Naive thymus-derived CD4-positive, alpha-beta T cell (primary cell): ENCODE results near the gene CXCR5. TPM values are rescaled to one million over a fixed set of nuclear protein-coding genes. Genes with fewer than 3 reads are reported as not detected.
A peak's percentile ranks its signal among the peaks of the same experiment; 100 is the strongest.

ENCODE experiments used
- ATAC-seq: fragments of 150-1000 bp; cut with Tn5 transposase; 2 replicates; pipeline ENCODE4 v1.10.0; 2021; ENCODE audit warnings: mild to moderate bottlenecking, moderate library complexity
- CTCF ChIA-PET: fragments of 350-600 bp; sonication (Branson Sonifier 250); formaldehyde crosslinking; loops from one replicate; lab custom pipeline; 2021; ENCODE audit warnings: antibody characterized with exemption; lab: Charles Lee
- POLR2A ChIA-PET: fragments of 350-600 bp; sonication (Branson Sonifier 250); formaldehyde crosslinking; loops from one replicate; lab custom pipeline; 2021; ENCODE audit warnings: antibody characterized with exemption, inconsistent platforms; lab: Charles Lee
- DNase-seq, 9 donors: peaks; one replicate each; pipeline versions ENCODE4 v3.0.0 to v3.0.0-alpha.2; 2020 to 2022; ENCODE audit warnings: mixed read lengths in 1 of 9
- H3K27ac ChIP-seq: one replicate; pipeline ENCODE4 v1.7.0; 2013; ENCODE audit warnings: mild to moderate bottlenecking, low read depth, low read length, moderate library complexity
- H3K27me3 ChIP-seq, 2 donors: one replicate each; pipeline ENCODE4 v1.7.0; 2013; ENCODE audit warnings: low read length in 2 of 2, mild to moderate bottlenecking in 2 of 2, moderate library complexity in 2 of 2; ENCODE audit not compliant: control insufficient read depth in 2 of 2, insufficient read depth in 2 of 2
- H3K36me3 ChIP-seq, 3 experiments: 1 replicate in 2 of 3; 2 replicates in 1 of 3; pipeline ENCODE4 v1.7.0; 2013; ENCODE audit warnings: low read length in 3 of 3, mild to moderate bottlenecking in 3 of 3, moderate library complexity in 1 of 3; ENCODE audit not compliant: insufficient read depth in 3 of 3, control insufficient read depth in 2 of 3
- H3K4me1 ChIP-seq, 2 donors: one replicate each; pipeline ENCODE4 v1.7.0; 2013; ENCODE audit warnings: low read length in 2 of 2, mild to moderate bottlenecking in 2 of 2, moderate library complexity in 1 of 2; ENCODE audit not compliant: control insufficient read depth in 2 of 2, insufficient read depth in 2 of 2
- H3K4me3 ChIP-seq: 2 replicates; pipeline ENCODE4 v1.7.0; 2013; ENCODE audit warnings: mild to moderate bottlenecking, low read length
- H3K9me3 ChIP-seq, 3 experiments: 1 replicate in 2 of 3; 2 replicates in 1 of 3; pipeline ENCODE4 v1.7.0; 2013; ENCODE audit warnings: low read length in 3 of 3; ENCODE audit not compliant: control insufficient read depth in 2 of 3
- H3K27ac Mint-ChIP-seq, 9 donors: one replicate each; pipeline ENCODE4 v1.8.0; 2020 to 2022; ENCODE audit warnings: mixed read lengths in 9 of 9, mild to moderate bottlenecking in 8 of 9, moderate library complexity in 5 of 9, inconsistent platforms in 2 of 9
- H3K27me3 Mint-ChIP-seq, 5 donors: one replicate each; pipeline ENCODE4 v1.8.0; 2021 to 2022; ENCODE audit warnings: mixed read lengths in 5 of 5, mild to moderate bottlenecking in 1 of 5
- H3K36me3 Mint-ChIP-seq, 5 donors: one replicate each; pipeline ENCODE4 v1.8.0; 2020 to 2022; ENCODE audit warnings: mixed read lengths in 5 of 5, mild to moderate bottlenecking in 3 of 5, inconsistent platforms in 1 of 5
- H3K4me1 Mint-ChIP-seq, 7 donors: one replicate each; pipeline ENCODE4 v1.8.0; 2020 to 2022; ENCODE audit warnings: mixed read lengths in 7 of 7, mild to moderate bottlenecking in 3 of 7, inconsistent platforms in 1 of 7
- H3K4me3 Mint-ChIP-seq, 10 donors: one replicate each; pipeline ENCODE4 v1.8.0; 2020 to 2022; ENCODE audit warnings: mild to moderate bottlenecking in 10 of 10, mixed read lengths in 10 of 10, moderate library complexity in 6 of 10, inconsistent platforms in 2 of 10
- H3K9me3 Mint-ChIP-seq, 11 donors: one replicate each; pipeline ENCODE4 v1.8.0; 2020 to 2022; ENCODE audit warnings: mixed read lengths in 11 of 11, mild to moderate bottlenecking in 4 of 11, inconsistent platforms in 1 of 11, moderate library complexity in 1 of 11
- intact Hi-C, 2 donors: fragments of 100-400 bp; cut with micrococcal nuclease; formaldehyde crosslinking; loops; one replicate each; pipeline ENCODE4 v1.15.1; 2023
- polyA plus RNA-seq, 2 donors: library from polyadenylated mRNA; unstranded; fragments of 300-500 nt; fragmentation: Illumina TruSeq; gene quantifications; one replicate each; pipeline ENCODE4 v1.2.3, GENCODE V29; 2021
- total RNA-seq, 6 experiments: library from RNA in 5 of 6; stranded (reverse) in 5 of 6; gene quantifications; 1 replicate in 5 of 6; 2 replicates in 1 of 6; pipeline ENCODE4 v1.2.3 and lab custom pipeline; 2021 to 2026

The CXCR5 gene
- total and polyA plus RNA-seq, 7 experiments from 2014 or later, result 0.41 to 2.9 (median 2.1) TPM

GRCh38 chr11:118907051-118908042 lies 23.7 kb downstream of the CXCR5 start:
- Mint-ChIP-seq H3K4me3 (peak overlapping the region in 9 of 10 donors; percentile 15 to 99 (median 56)), H3K27ac (peak overlapping the region; percentile 80 to 96 (median 93)), H3K4me1 (peaks cover 30 to 53% (median 46%) of the 10 kb centered on the region in 7 donors), H3K36me3 (peaks cover 0 to 17% (median 15%) of the 10 kb centered on the region in 5 donors), H3K27me3 (no peaks in the 10 kb centered on the region), H3K9me3 (peaks cover 0 to 3% (median 0%) of the 10 kb centered on the region in 11 donors)
- ATAC-seq (peak; percentile 83), DNase-seq (peak; percentile 73 to 91 (median 82))
- ChIA-PET POLR2A (interaction anchor here (0.8 to 10.8 kb wide), 7 partner anchors 9 to 118 kb away, joined by 3 to 201 read pairs (median 11); partner anchors contain the start of gene DDX6), CTCF (interaction anchor here (0.5 to 2.8 kb wide), 8 partner anchors 12 to 218 kb away, joined by 3 to 11 read pairs (median 5); partner anchors contain the start of genes DDX6 and UPK2)
- Histone ChIP-seq H3K4me3 (no peak overlapping the region), H3K9me3 (no peaks in the 10 kb centered on the region), H3K27me3 (no peaks in the 10 kb centered on the region), H3K4me1 (peaks cover 28 to 50% of the 10 kb centered on the region in 2 donors), H3K27ac (peak overlapping the region; percentile 96), H3K36me3 (peaks cover 15 to 57% (median 37%) of the 10 kb centered on the region in 3 experiments)
- intact Hi-C loops, result loop anchor here (1.0 to 2.0 kb wide), 6 partner anchors 11 to 289 kb away; partner anchors contain the start of genes UPK2 (in 2 of the 2) and DDX6 (in 1 of the 2)

GRCh38 chr11:118908264-118908663 lies 24.6 kb downstream of the CXCR5 start:
- H3K27me3 ChIP-seq, result no peaks in the 10 kb centered on the region
- POLR2A ChIA-PET, result interaction anchor here (0.8 to 10.8 kb wide), 6 partner anchors 13 to 119 kb away, joined by 3 to 201 read pairs (median 6); partner anchors contain the start of gene DDX6
- DNase-seq (peak in 1 of 9 donors; percentile 18), ATAC-seq (no peak)
- no peaks in the 10 kb centered on the region for H3K9me3 ChIP-seq
- no peak overlapping the region for H3K4me3 ChIP-seq
- H3K4me1 ChIP-seq, result peaks cover 37 to 59% of the 10 kb centered on the region in 2 donors
- peak overlapping the region; percentile 96 for H3K27ac ChIP-seq
- intact Hi-C loops, result no loop called here
- H3K27me3 Mint-ChIP-seq, result no peaks in the 10 kb centered on the region
- peaks cover 0 to 3% (median 0%) of the 10 kb centered on the region in 11 donors for H3K9me3 Mint-ChIP-seq
- H3K4me3 Mint-ChIP-seq, result peak overlapping the region in 6 of 10 donors; percentile 17 to 99 (median 40)
- peak overlapping the region in 8 of 9 donors; percentile 91 to 96 (median 93) for H3K27ac Mint-ChIP-seq
- H3K36me3 ChIP-seq, result peaks cover 15 to 48% (median 36%) of the 10 kb centered on the region in 3 experiments
- CTCF ChIA-PET, result interaction anchor here (0.7 to 2.8 kb wide), 8 partner anchors 13 to 219 kb away, joined by 3 to 11 read pairs (median 4); partner anchors contain the start of gene CENATAC
- peaks cover 34 to 63% (median 55%) of the 10 kb centered on the region in 7 donors for H3K4me1 Mint-ChIP-seq
- H3K36me3 Mint-ChIP-seq, result peaks cover 0 to 17% (median 15%) of the 10 kb centered on the region in 5 donors

GRCh38 chr11:118908901-118909618 lies 25.4 kb downstream of the CXCR5 start:
- peaks cover 35 to 67% (median 56%) of the 10 kb centered on the region in 7 donors for H3K4me1 Mint-ChIP-seq
- ATAC-seq, result no peak

GRCh38 chr11:118909619-118910308 lies 26.1 kb downstream of the CXCR5 start:
- Mint-ChIP-seq H3K9me3 (peaks cover 0 to 3% (median 0%) of the 10 kb centered on the region in 11 donors), H3K4me3 (peak overlapping the region; percentile 30 to 99 (median 72)), H3K4me1 (peaks cover 41 to 74% (median 63%) of the 10 kb centered on the region in 7 donors), H3K27me3 (no peaks in the 10 kb centered on the region), H3K27ac (peak overlapping the region in 8 of 9 donors; percentile 80 to 98 (median 91)), H3K36me3 (peaks cover 0 to 17% (median 16%) of the 10 kb centered on the region in 5 donors)
- no peaks in the 10 kb centered on the region for H3K27me3 ChIP-seq
- H3K4me1 ChIP-seq, result peaks cover 51 to 71% of the 10 kb centered on the region in 2 donors
- POLR2A ChIA-PET, result interaction anchor here (0.6 to 10.8 kb wide), 10 partner anchors 15 to 211 kb away, joined by 3 to 201 read pairs (median 7); partner anchors contain the start of gene DDX6
- H3K27ac ChIP-seq, result peak overlapping the region; percentile 96
- intact Hi-C loops, result loop anchor here in 1 of 2 donors (5.0 kb wide), 1 partner anchor 117 kb away; the partner anchor contains the start of gene DDX6
- H3K9me3 ChIP-seq, result no peaks in the 10 kb centered on the region
- no peak for ATAC-seq
- CTCF ChIA-PET, result interaction anchor here (0.9 to 2.8 kb wide), 4 partner anchors 10 to 49 kb away, joined by 3 to 11 read pairs (median 6); no protein-coding TSS in a partner anchor
- H3K4me3 ChIP-seq, result peak overlapping the region; percentile 37
- peak in 1 of 9 donors; percentile 16 for DNase-seq
- peaks cover 10 to 34% (median 24%) of the 10 kb centered on the region in 3 experiments for H3K36me3 ChIP-seq

More at GRCh38 chr11:118908901-118909618, 25.4 kb downstream of the CXCR5 start:
- H3K4me3 ChIP-seq, result no peak overlapping the region
- H3K27ac ChIP-seq, result peak overlapping the region; percentile 96
- H3K4me1 ChIP-seq, result peaks cover 44 to 64% of the 10 kb centered on the region in 2 donors
- H3K4me3 Mint-ChIP-seq, result peak overlapping the region; percentile 54 to 99 (median 74)
- peaks cover 15 to 40% (median 28%) of the 10 kb centered on the region in 3 experiments for H3K36me3 ChIP-seq
- intact Hi-C loops, result no loop called here
- no peaks in the 10 kb centered on the region for H3K27me3 Mint-ChIP-seq
- ChIA-PET CTCF (interaction anchor here (0.6 to 2.8 kb wide), 11 partner anchors 9 to 470 kb away, joined by 3 to 11 read pairs (median 4); partner anchors contain the start of gene CENATAC), POLR2A (interaction anchor here (0.6 to 10.8 kb wide), 10 partner anchors 14 to 358 kb away, joined by 3 to 201 read pairs (median 6); partner anchors contain the start of gene DDX6)
- H3K27me3 ChIP-seq, result no peaks in the 10 kb centered on the region
- H3K27ac Mint-ChIP-seq, result peak overlapping the region; percentile 76 to 96 (median 92)
- peak in 3 of 9 donors; percentile 38 to 56 (median 42) for DNase-seq
- H3K36me3 Mint-ChIP-seq, result peaks cover 0 to 17% (median 15%) of the 10 kb centered on the region in 5 donors
- no peaks in the 10 kb centered on the region for H3K9me3 ChIP-seq
- peaks cover 0 to 3% (median 0%) of the 10 kb centered on the region in 11 donors for H3K9me3 Mint-ChIP-seq
